ENCODE results near the gene UIMC1. TPM values are rescaled to one million over a fixed set of nuclear protein-coding genes. Genes with fewer than 3 reads are reported as not detected.
"Not testable (repeated sequence)": the region's sequence is repeated elsewhere in the genome, so short reads cannot be mapped to it uniquely, and the experiment has no call there.

Gene UIMC1
- total RNA-seq, 2 experiments from 2014 or later: 46.5 to 50.5 TPM

DNA sequence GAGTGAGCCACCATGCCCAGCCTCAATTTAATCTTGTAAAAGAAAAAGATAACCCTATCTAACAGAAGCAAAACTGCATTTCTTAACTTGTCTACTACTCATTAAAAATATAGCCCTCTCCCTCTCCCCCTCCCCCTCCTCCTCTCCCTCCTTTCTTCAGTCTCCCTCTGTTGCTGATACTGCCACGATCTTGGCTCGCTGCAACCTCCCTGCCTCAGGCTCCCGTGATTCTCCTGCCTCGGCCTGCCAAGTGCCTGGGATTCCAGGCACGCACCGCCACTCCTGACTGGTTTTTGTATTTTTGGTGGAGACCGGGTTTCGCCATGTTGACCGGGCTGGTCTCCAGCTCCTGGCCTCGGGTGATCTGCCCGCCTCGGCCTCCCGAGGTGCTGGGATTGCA is 23.5 kb downstream of the UIMC1 start:
- H3K4me3 Mint-ChIP-seq, H3K9me3 Mint-ChIP-seq, DNase-seq, H3K27me3 Mint-ChIP-seq, POLR2A ChIA-PET, H3K27ac Mint-ChIP-seq: not testable (repeated sequence)
- Mint-ChIP-seq H3K4me1 (peaks cover 36% of the 10 kb centered on the region), H3K36me3 (ENCODE audit: low read depth) (peaks cover 40% of the 10 kb centered on the region)
- CTCF ChIA-PET: interaction anchor here (2.0 kb wide), 1 partner anchor 323 kb away, joined by 9 read pairs; no protein-coding TSS in a partner anchor

DNA sequence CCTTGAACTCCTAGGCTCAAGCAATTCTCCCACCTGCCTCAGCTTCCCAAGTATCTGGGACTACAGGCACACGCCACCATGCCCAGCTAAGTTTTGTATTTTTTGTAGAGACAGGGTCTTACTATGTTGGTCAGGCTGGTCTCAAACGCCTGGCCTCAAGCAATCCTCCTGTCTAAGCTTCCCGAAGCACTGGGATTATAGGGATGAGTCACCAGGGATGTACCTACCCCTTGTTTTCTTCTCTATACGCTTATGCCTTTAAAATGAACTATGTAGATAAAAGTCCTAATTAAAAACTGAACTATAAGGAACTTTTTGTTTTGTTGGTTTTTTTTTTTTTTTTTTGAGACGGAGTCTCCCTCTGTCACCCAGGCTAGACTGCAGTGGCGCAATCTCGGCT is 25.8 kb downstream of the UIMC1 start:
- Mint-ChIP-seq H3K27ac (no peak overlapping the region), H3K27me3 (no peaks in the 10 kb centered on the region), H3K9me3 (no peaks in the 10 kb centered on the region), H3K36me3 (ENCODE audit: low read depth) (peaks cover 38% of the 10 kb centered on the region), H3K4me1 (peaks cover 26% of the 10 kb centered on the region), H3K4me3 (no peak overlapping the region)
- POLR2A ChIA-PET: no interaction called here
- CTCF ChIA-PET: interaction anchor here (2.0 kb wide), 1 partner anchor 320 kb away, joined by 9 read pairs; no protein-coding TSS in a partner anchor
- no peak for DNase-seq

DNA sequence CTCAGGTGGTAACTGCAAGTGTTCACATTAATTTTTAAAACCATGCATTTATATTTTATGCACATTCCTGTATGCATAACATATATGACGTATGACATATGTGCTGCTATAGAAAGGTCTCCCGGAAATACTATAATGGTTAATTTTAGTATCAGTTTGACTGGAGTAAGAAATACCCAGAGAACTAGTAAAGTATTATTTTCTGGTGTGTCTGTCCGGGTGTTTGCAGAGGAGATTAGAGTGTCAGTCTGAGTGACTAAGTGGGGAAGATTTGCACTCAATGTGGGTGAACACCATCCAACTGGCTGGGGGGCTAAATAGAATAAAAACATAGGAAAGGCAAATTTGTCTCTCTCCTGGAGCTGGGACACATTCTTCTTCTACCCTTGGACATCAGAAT is 26.9 kb downstream of the UIMC1 start:
- no peak overlapping the region for H3K27ac Mint-ChIP-seq
- no peaks in the 10 kb centered on the region for H3K27me3 Mint-ChIP-seq
- H3K9me3 Mint-ChIP-seq: no peaks in the 10 kb centered on the region
- POLR2A ChIA-PET: no interaction called here
- peaks cover 48% of the 10 kb centered on the region for H3K36me3 Mint-ChIP-seq (ENCODE audit: low read depth)
- DNase-seq: no peak
- no peak overlapping the region for H3K4me3 Mint-ChIP-seq
- CTCF ChIA-PET: interaction anchor here (0.7 kb wide), 1 partner anchor 532 kb away, joined by 3 read pairs; no protein-coding TSS in a partner anchor
- peaks cover 17% of the 10 kb centered on the region for H3K4me1 Mint-ChIP-seq

DNA sequence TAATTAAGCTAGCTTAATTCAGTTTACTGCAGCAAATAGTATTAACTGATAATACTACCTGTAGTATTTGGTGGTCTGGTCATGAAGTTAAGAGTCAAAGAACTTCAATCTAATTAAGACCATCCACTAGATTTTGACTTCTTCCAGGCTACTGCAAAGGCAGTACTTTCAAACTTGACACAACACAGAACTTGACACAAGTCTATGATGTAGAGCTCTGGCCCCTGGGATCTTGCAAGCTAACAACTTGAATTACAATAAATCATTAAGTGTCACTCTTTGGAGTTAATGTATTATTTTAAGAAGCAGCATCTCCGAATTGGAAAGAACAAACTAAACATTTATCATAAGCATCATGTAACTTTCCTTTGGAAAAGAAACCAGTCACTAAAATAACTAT is 40.9 kb downstream of the UIMC1 start:
- POLR2A ChIA-PET: no interaction called here
- Mint-ChIP-seq H3K36me3 (ENCODE audit: low read depth) (peaks cover 48% of the 10 kb centered on the region), H3K4me3 (no peak overlapping the region)

DNA sequence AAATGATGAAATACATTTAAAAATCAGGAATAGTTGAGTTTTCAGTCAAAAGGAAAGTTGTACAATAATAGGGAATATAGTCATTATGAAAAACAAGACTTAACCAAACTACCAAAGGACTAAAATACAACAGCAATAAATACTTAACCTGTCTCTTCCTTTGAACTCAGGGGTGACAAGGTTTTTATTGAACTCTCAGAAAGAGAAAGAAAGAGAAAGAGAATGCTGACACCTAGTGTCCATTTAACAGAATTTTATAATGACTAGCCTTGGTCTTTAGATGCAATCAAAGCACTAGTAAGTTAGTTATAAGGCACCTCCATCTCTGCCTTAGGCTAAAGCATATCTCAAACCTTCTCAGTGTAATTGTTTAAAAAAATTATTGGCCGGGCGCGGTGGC is 47.5 kb downstream of the UIMC1 start:
- Mint-ChIP-seq H3K27me3 (no peaks in the 10 kb centered on the region), H3K9me3 (no peaks in the 10 kb centered on the region), H3K4me3 (no peak overlapping the region), H3K27ac (no peak overlapping the region), H3K36me3 (ENCODE audit: low read depth) (peaks cover 23% of the 10 kb centered on the region), H3K4me1 (peaks cover 2% of the 10 kb centered on the region)
- CTCF ChIA-PET: interaction anchor here (0.9 to 3.7 kb wide), 3 partner anchors 14 to 301 kb away, joined by 3 to 32 read pairs (median 3); no protein-coding TSS in a partner anchor
- POLR2A ChIA-PET: no interaction called here
- no peak for DNase-seq

More for the DNA sequence above, 40.9 kb downstream of the UIMC1 start:
- CTCF ChIA-PET: interaction anchor here (1.1 kb wide), 1 partner anchor 15 kb away, joined by 4 read pairs; no protein-coding TSS in a partner anchor
- no peak for DNase-seq
- no peaks in the 10 kb centered on the region for H3K9me3 Mint-ChIP-seq
- peaks cover under 1% of the 10 kb centered on the region for H3K4me1 Mint-ChIP-seq
- no peaks in the 10 kb centered on the region for H3K27me3 Mint-ChIP-seq
- H3K27ac Mint-ChIP-seq: no peak overlapping the region

DNA sequence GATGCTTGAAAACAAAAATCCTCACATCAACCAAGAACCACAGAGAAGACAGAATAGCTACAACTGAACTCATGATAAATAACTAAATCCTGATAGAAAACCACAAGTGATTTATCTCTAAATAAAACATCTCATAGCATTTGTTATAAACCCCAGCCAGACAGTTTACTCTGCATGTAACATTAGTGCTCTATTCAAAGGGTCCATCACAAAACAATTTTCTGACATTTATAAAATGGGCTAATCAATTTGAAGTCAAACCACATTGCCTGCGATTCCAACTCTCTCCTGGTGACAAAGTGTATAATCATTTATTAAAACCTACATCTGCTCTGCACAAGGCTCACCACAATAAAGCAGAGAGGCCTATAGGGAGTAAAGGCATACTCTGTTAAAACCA is 49.8 kb downstream of the UIMC1 start:
- CTCF ChIA-PET: interaction anchor here (3.7 kb wide), 1 partner anchor 296 kb away, joined by 32 read pairs; no protein-coding TSS in a partner anchor
- H3K36me3 Mint-ChIP-seq (ENCODE audit: low read depth): peaks cover 27% of the 10 kb centered on the region
- POLR2A ChIA-PET: no interaction called here

DNA sequence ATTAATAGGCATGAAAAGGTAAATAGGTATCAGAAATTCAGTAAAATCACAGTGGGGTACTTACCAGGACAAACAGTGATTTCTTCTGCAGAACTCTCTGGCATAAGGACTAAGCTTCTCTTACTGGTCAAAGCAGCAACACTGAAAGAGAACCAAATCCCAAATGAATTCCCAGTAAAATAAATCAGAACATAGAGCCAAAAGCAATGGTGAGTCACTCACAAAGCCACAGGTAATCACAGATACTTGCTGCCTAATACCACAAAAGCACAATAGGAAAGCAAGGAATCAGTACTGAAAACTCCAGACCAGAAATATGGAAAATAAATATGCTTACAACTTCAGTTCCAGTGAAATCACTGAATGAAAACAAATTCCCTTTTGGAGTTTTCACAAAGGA is 50.7 kb downstream of the UIMC1 start:
- Mint-ChIP-seq H3K4me1 (peaks cover 2% of the 10 kb centered on the region), H3K36me3 (ENCODE audit: low read depth) (peaks cover 35% of the 10 kb centered on the region), H3K27ac (no peak overlapping the region), H3K4me3 (no peak overlapping the region), H3K9me3 (no peaks in the 10 kb centered on the region), H3K27me3 (no peaks in the 10 kb centered on the region)
- no peak for DNase-seq
- ChIA-PET POLR2A (no interaction called here), CTCF (no interaction called here)

More for the DNA sequence above, 49.8 kb downstream of the UIMC1 start:
- no peaks in the 10 kb centered on the region for H3K27me3 Mint-ChIP-seq
- no peak overlapping the region for H3K27ac Mint-ChIP-seq
- peaks cover 2% of the 10 kb centered on the region for H3K4me1 Mint-ChIP-seq
- DNase-seq: no peak
- H3K9me3 Mint-ChIP-seq: no peaks in the 10 kb centered on the region
- H3K4me3 Mint-ChIP-seq: no peak overlapping the region

DNA sequence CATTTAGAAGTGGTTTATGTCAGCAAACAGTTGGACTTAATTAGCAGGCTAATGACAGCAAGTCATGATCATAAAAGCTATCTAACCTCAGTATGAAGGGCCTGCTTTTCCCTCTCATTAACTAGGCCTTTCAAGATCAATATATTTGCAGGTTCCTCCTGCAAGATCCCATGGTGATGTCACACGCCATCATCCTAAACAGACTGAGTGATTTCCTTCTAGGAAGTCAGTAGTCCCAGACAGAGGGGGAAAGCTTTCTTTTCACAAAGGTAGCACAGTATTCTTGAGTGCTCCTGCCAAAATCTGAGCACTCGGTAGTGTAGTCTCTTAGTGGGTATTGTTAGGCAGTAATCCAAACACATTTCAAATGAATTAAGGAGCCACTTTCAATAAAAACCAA is 52.5 kb downstream of the UIMC1 start:
- H3K27me3 Mint-ChIP-seq: no peaks in the 10 kb centered on the region

DNA sequence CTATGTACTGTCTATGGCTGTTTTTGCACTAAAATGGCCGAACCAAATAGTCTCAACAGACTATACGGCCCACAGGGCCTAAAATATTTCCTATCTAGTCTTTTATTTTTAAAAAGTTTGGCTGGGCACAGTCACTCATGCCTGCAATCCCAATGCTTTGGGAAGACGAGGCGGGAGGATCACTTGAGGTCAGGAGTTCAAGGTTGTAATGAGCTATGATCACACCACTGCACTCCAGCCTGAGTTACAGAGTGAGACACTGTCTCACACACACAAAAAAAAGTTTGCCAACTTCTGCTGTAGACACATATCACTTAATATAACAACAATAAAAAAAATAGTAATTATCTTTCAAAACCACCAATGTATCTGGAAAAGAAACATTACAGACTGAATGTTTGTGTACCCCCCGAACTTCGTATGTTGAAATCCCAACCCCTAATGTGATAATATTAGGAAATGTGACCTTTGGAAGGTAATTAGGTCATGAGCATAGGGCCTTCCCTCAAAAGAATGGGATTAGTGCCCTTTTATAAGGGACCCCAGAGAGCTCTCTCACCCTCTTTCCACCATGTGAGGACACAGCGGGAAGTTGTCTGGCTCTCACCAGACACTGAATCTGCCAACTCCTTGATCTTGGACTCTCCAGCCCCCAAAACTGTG is 53.9 kb downstream of the UIMC1 start:
- no peak overlapping the region for H3K27ac Mint-ChIP-seq
- no peaks in the 10 kb centered on the region for H3K9me3 Mint-ChIP-seq
- CTCF ChIA-PET: no interaction called here
- no peaks in the 10 kb centered on the region for H3K4me1 Mint-ChIP-seq
- H3K27me3 Mint-ChIP-seq: no peaks in the 10 kb centered on the region
- POLR2A ChIA-PET: no interaction called here
- H3K36me3 Mint-ChIP-seq (ENCODE audit: low read depth): peaks cover 45% of the 10 kb centered on the region
- no peak overlapping the region for H3K4me3 Mint-ChIP-seq
- DNase-seq: no peak

More for the DNA sequence above, 52.5 kb downstream of the UIMC1 start:
- no peak for DNase-seq
- no peaks in the 10 kb centered on the region for H3K9me3 Mint-ChIP-seq
- H3K4me3 Mint-ChIP-seq: no peak overlapping the region
- no peaks in the 10 kb centered on the region for H3K4me1 Mint-ChIP-seq
- peaks cover 40% of the 10 kb centered on the region for H3K36me3 Mint-ChIP-seq (ENCODE audit: low read depth)
- ChIA-PET POLR2A (interaction anchor here (1.0 kb wide), 1 partner anchor 8 kb away, joined by 3 read pairs; no protein-coding TSS in a partner anchor), CTCF (interaction anchor here (1.4 kb wide), 2 partner anchors 293 to 296 kb away, joined by 4 to 5 read pairs; no protein-coding TSS in a partner anchor)
- no peak overlapping the region for H3K27ac Mint-ChIP-seq

DNA sequence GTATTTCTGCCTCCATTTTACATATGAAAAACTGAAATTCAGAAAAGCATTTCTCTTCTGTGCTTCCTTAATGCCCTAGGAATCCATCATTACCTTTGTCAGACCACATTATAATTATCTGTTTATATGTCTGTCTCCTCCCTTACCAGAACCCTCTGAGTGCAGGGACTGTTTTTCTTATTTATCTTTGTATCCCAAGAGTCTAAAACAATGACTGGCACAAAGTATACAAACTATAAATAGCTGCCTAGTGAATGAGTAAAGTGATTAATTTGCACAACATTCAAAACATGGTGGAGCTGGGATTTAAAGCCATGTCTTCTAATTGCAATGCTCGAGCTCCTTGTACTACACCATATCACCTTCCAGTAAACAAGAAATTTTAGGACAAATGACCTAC is 58.1 kb downstream of the UIMC1 start:
- CTCF ChIA-PET: interaction anchor here (1.2 to 1.6 kb wide), 2 partner anchors 288 to 291 kb away, joined by 4 read pairs; no protein-coding TSS in a partner anchor

DNA sequence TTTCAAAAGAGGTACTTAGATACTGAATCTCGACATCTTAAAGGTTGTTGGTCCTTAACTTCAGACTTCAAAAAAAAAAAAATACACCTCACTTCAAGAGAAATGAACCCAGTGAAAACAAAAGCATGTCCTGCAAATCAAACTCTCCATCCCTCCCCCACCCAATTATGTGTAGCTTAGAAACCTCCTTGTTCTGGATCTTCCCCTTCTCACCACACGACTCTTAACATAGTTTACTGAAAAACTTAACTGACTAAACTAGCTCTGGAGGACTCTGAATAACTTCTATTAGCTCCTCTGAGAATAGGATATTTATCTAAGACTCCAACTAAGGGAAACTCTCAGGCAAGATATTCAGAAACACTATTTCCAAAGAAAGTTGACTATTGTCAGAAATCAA is 58.7 kb downstream of the UIMC1 start:
- Mint-ChIP-seq H3K4me3 (no peak overlapping the region), H3K4me1 (peaks cover 2% of the 10 kb centered on the region), H3K36me3 (ENCODE audit: low read depth) (peaks cover 44% of the 10 kb centered on the region), H3K27ac (no peak overlapping the region), H3K27me3 (no peaks in the 10 kb centered on the region), H3K9me3 (no peaks in the 10 kb centered on the region)
- DNase-seq: no peak
- CTCF ChIA-PET: interaction anchor here (1.2 to 1.6 kb wide), 2 partner anchors 287 to 290 kb away, joined by 4 read pairs; no protein-coding TSS in a partner anchor
- POLR2A ChIA-PET: no interaction called here

More for the DNA sequence above, 58.1 kb downstream of the UIMC1 start:
- Mint-ChIP-seq H3K36me3 (ENCODE audit: low read depth) (peaks cover 43% of the 10 kb centered on the region), H3K27me3 (no peaks in the 10 kb centered on the region), H3K27ac (no peak overlapping the region), H3K4me1 (peaks cover 2% of the 10 kb centered on the region), H3K9me3 (no peaks in the 10 kb centered on the region), H3K4me3 (no peak overlapping the region)
- no peak for DNase-seq
- POLR2A ChIA-PET: no interaction called here

DNA sequence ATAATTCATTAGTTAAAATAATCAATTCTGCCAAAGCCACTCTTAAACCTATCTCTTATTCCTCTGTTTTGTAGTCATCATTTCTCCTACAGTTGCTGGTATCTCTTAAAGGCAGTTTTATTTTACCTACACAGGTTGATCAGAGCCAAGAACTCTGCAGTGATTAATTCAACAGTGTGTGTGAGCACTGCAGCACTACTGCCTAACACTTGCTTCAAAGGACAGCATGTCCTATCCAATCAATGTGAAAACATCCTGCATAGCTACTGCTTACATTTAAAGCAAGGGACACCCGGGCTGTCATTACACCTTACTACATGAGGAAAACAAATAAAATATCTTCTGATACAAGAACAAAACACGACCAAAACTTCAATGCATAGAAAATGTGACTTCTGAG is 62.3 kb downstream of the UIMC1 start:
- no peak for DNase-seq
- no peak overlapping the region for H3K4me3 Mint-ChIP-seq
- H3K4me1 Mint-ChIP-seq: peaks cover 2% of the 10 kb centered on the region
- peaks cover 46% of the 10 kb centered on the region for H3K36me3 Mint-ChIP-seq (ENCODE audit: low read depth)
- no peak overlapping the region for H3K27ac Mint-ChIP-seq
- H3K27me3 Mint-ChIP-seq: no peaks in the 10 kb centered on the region
- ChIA-PET CTCF (interaction anchor here (3.1 kb wide), 1 partner anchor 284 kb away, joined by 12 read pairs; no protein-coding TSS in a partner anchor), POLR2A (no interaction called here)
- no peaks in the 10 kb centered on the region for H3K9me3 Mint-ChIP-seq

DNA sequence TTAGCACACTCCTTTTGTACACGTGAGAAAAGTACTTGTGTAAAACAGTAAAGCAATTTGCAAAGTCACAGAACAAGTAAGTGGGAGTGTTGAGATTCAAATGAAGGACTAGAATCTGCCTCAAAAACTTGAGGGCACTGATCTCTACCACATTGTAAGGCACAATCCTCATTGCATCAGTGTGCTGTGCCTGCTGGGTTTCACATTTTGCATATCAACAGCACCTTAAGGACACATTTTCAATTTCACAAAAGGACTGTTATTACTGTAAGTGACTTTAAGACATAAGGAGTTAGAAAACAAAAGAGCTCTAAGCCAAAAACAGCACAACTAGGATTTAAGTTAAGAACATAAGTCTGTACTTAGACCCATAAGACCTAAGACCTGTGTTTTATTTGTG is 62.8 kb downstream of the UIMC1 start:
- Mint-ChIP-seq H3K4me3 (no peak overlapping the region), H3K36me3 (ENCODE audit: low read depth) (peaks cover 46% of the 10 kb centered on the region), H3K27ac (no peak overlapping the region), H3K4me1 (peaks cover 2% of the 10 kb centered on the region), H3K9me3 (no peaks in the 10 kb centered on the region), H3K27me3 (no peaks in the 10 kb centered on the region)
- DNase-seq: no peak
- POLR2A ChIA-PET: no interaction called here
- CTCF ChIA-PET: interaction anchor here (3.1 kb wide), 1 partner anchor 283 kb away, joined by 12 read pairs; no protein-coding TSS in a partner anchor

All from activated CD4-positive, alpha-beta memory T cell treated with anti-CD3 and anti-CD28 coated beads, Interleukin-2, amount 10 ng/mL, durations not matched to agents 7 days and 5 days (primary cell).